ENCODE results near the gene CACHD1.
"Not testable (repeated sequence)": the region's sequence is repeated elsewhere in the genome, so short reads cannot be mapped to it uniquely, and the experiment has no call there.

Gene CACHD1

GRCh38 chr1:64699327-64699726 lies 229.4 kb downstream of the CACHD1 start:
- no peak for TF ChIP-seq CTCF (IDR thresholded peaks at IDR 0.05; ENCODE audit: low read depth, low read length)
- no peak for DNase-seq (ENCODE audit: extremely low read depth, low read depth)

GRCh38 chr1:64701071-64701470 lies 231.1 kb downstream of the CACHD1 start:
- DNase-seq (ENCODE audit: extremely low read depth, low read depth): no peak
- TF ChIP-seq CTCF (IDR thresholded peaks at IDR 0.05; ENCODE audit: low read depth, low read length): no peak

GRCh38 chr1:64701886-64702285 lies 232.0 kb downstream of the CACHD1 start:
- DNase-seq (ENCODE audit: extremely low read depth, low read depth): no peak
- no peak for TF ChIP-seq CTCF (IDR thresholded peaks at IDR 0.05; ENCODE audit: low read depth, low read length)

- not testable (repeated sequence) for DNase-seq (ENCODE audit: extremely low read depth, low read depth)
Measured at GRCh38 chr1:64702670-64703069, 232.7 kb downstream of the CACHD1 start.

- TF ChIP-seq CTCF (IDR thresholded peaks at IDR 0.05; ENCODE audit: low read depth, low read length): no peak
- no peak for DNase-seq (ENCODE audit: extremely low read depth, low read depth)
Measured at GRCh38 chr1:64703600-64703999, 233.7 kb downstream of the CACHD1 start.

- TF ChIP-seq CTCF (IDR thresholded peaks at IDR 0.05; ENCODE audit: low read depth, low read length): no peak
Measured at GRCh38 chr1:64705591-64705990, 235.7 kb downstream of the CACHD1 start.

GRCh38 chr1:64711266-64711665 lies 241.3 kb downstream of the CACHD1 start:
- no peak for TF ChIP-seq CTCF (IDR thresholded peaks at IDR 0.05; ENCODE audit: low read depth, low read length)
- no peak for DNase-seq (ENCODE audit: extremely low read depth, low read depth)

More at GRCh38 chr1:64705591-64705990, 235.7 kb downstream of the CACHD1 start:
- no peak for DNase-seq (ENCODE audit: extremely low read depth, low read depth)

GRCh38 chr1:64712049-64712448 lies 242.1 kb downstream of the CACHD1 start:
- TF ChIP-seq CTCF (IDR thresholded peaks at IDR 0.05; ENCODE audit: low read depth, low read length): no peak
- no peak for DNase-seq (ENCODE audit: extremely low read depth, low read depth)

Measured in AG09319 (cell line).